Mucosa of descending colon (tissue), 3 donors: ENCODE measurements around the gene TTC8. TPM values are rescaled to one million over a fixed set of nuclear protein-coding genes. Genes with fewer than 3 reads are reported as not detected.

Experiments used
- ATAC-seq: fragments of 200-7000 bp; cut with Tn5 transposase; one replicate; pipeline ENCODE4 v1.9.1; 2020; ENCODE audit warnings: mild to moderate bottlenecking, moderate library complexity
- DNase-seq, 3 donors: peaks; one replicate each; pipeline ENCODE4 v3.0.0-alpha.2; 2020
- H3K36me3 ChIP-seq: fragments of 200-600 bp; one replicate; pipeline ENCODE4 v1.8.0; 2021; ENCODE audit warnings: low read depth, mild to moderate bottlenecking
- H3K4me1 ChIP-seq: fragments of 200-600 bp; one replicate; pipeline ENCODE4 v1.8.0; 2021; ENCODE audit warnings: low read depth, mild to moderate bottlenecking
- H3K4me3 ChIP-seq: fragments of 200-600 bp; one replicate; pipeline ENCODE4 v1.8.0; 2021; ENCODE audit warnings: mild to moderate bottlenecking
- H3K9me3 ChIP-seq: fragments of 200-600 bp; one replicate; pipeline ENCODE4 v1.8.0; 2021; ENCODE audit warnings: mild to moderate bottlenecking
- CTCF ChIP-seq: fragments of 200-600 bp; IDR thresholded peaks from one replicate; pipeline ENCODE4 v1.8.0; 2022; ENCODE audit warnings: antibody characterized with exemption, mild to moderate bottlenecking
- intact Hi-C, 2 donors: fragments of 100-400 bp; cut with DNase I in 1 of 2; cut with micrococcal nuclease in 1 of 2; formaldehyde crosslinking; loops; one replicate each; pipeline versions ENCODE4 v1.11.0 to v1.11.1; 2022; cut with DNase I, micrococcal nuclease
- total RNA-seq, 3 donors: library from RNA; stranded (reverse); fragmentation: NEBNext Ultra II Directional in 2 of 3; extraction: Animal tissue kit (Norgen Biotek cat#: 25700) in 2 of 3; gene quantifications; one replicate each; pipeline versions ENCODE4 v1.2.1 to v1.2.4, GENCODE V29; 2021 to 2023
- donor health status: DM: no; HTN: no; CAD: no; lungs with moderate emphysema.
- donor health status: DM: no; HTN: no; CAD: no.
- donor health status: DM: no; HTN: yes; CAD: no.

TTC8 gene
- total RNA-seq, 3 donors from 2014 or later: 12.5 to 20.2 (median 14.1) TPM

DNA sequence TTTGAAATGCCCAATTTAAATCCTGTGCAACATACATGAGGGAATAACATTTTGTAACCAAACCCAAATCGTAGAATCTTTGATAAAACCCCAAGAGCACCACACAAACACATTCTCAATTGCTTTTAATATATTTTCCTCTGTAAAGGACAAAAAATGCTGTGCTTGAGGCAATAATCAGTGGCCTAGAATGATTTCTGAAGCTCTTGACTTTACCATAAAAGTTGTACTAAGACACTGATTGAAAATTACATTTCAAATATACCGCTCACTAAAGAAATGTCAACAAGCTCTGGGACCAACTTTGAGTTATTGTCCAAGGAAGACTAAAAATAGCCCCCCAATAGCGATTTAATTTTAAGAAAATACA, 33.2 kb upstream of the TTC8 start:
- intact Hi-C loops: no loop called here
- H3K9me3 ChIP-seq: no peaks in the 10 kb centered on the region
- DNase-seq (no peak), ATAC-seq (no peak)
- H3K4me1 ChIP-seq: no peaks in the 10 kb centered on the region
- TF ChIP-seq CTCF: no peak
- no peaks in the 10 kb centered on the region for H3K36me3 ChIP-seq
- no peak overlapping the region for H3K4me3 ChIP-seq

DNA sequence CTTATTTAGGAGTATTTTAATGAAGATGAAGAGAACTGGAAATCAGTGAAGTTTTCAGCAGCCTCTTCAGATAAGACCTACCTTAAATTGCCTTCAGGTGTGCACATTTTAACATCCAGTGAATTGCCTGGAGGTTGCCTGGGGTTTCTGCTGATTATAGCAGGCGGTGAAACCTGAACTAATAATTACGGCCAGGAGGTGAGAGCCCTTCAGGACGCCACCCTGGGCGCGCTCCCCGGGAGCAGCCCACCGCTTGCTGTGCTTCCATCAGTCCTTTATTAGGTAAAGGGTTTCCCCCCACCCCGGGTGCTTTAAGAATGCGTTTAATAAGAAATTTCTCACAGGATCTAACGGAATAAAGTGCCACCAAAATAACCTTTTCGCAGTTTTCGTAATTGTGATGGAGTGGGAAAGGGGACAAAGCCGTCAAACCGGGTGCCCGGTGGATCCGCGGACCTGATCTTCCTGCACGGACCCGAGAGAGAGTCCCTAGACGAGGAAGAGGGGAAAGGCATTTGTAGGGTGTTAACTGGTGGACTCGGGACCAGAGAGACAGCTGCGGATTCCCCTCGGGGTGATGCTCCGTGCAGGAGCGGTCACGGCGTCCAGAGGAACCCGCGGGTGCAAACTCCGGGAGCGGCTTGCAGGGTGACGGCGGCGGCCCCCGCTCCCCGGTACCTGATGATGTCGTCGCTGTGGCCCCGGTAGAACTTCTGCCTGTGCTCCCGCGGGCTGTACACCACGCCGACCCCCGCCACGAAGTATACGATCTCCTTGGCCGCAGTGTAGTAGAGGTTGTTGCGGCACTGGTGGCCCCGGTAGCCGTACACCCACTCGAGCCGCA, 32.6 kb upstream of the TTC8 start:
- Histone ChIP-seq H3K36me3 (no peaks in the 10 kb centered on the region), H3K4me1 (no peaks in the 10 kb centered on the region), H3K4me3 (peak overlapping the region; percentile 33), H3K9me3 (no peaks in the 10 kb centered on the region)
- peak in 2 of 3 donors; percentile 29 to 54 for DNase-seq
- intact Hi-C loops: no loop called here
- TF ChIP-seq CTCF: no peak
- ATAC-seq: peak; percentile 5

GRCh38 chr14:88792473-88793258, 31.8 kb upstream of the TTC8 start, which contains the start of gene EML5:
Gene EML5 (minus strand): TSS chr14:88792953. CDS start chr14:88792503, 450 bp downstream.
- ATAC-seq (peak; percentile 99), DNase-seq (peak; percentile 88 to 94 (median 88))
- Histone ChIP-seq H3K9me3 (no peaks in the 10 kb centered on the region), H3K36me3 (no peaks in the 10 kb centered on the region), H3K4me3 (peak within 1 kb of the TSS; percentile 33), H3K4me1 (no peaks in the 10 kb centered on the region)
- TF ChIP-seq CTCF: no peak
- intact Hi-C loops: no loop called here

GRCh38 chr14:88793259-88793625, 31.2 kb upstream of the TTC8 start:
- H3K4me1 ChIP-seq: no peaks in the 10 kb centered on the region
- no peak for ATAC-seq
- H3K36me3 ChIP-seq: no peaks in the 10 kb centered on the region
- peak overlapping the region; percentile 33 for H3K4me3 ChIP-seq
- TF ChIP-seq CTCF: no peak
- no peaks in the 10 kb centered on the region for H3K9me3 ChIP-seq
- no peak for DNase-seq
- intact Hi-C loops: no loop called here

DNA sequence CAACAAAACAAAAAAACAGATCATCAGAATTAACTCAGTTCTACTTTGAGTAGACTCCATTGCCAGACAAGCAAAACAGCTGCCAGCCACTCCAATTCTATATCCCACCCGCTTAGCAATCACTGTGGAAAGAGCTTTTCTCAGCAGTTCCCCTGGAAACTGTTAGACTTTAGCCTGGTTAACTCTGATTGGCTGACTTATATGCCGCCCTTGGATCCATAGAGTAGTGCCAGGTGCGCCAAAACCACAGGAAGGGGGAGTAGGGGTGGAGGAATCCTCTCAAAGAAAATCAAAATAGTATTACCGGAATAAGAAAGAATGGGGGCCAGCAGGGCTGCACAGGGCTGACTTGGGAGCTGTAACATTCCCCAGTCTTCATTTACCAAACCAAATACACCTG, 26.3 kb upstream of the TTC8 start:
- DNase-seq: no peak
- TF ChIP-seq CTCF: no peak
- ATAC-seq: peak; percentile 55

More for the DNA sequence above, 26.3 kb upstream of the TTC8 start:
- Histone ChIP-seq H3K36me3 (no peaks in the 10 kb centered on the region), H3K4me1 (no peaks in the 10 kb centered on the region), H3K9me3 (no peaks in the 10 kb centered on the region), H3K4me3 (no peak overlapping the region)
- intact Hi-C loops: no loop called here
